HG03469 (cell line): ENCODE results near the gene ACAP2.
"Not testable (repeated sequence)": the region's sequence is repeated elsewhere in the genome, so short reads cannot be mapped to it uniquely, and the experiment has no call there.

Source experiments
- ATAC-seq: cut with Tn5 transposase; IDR thresholded peaks from one replicate; pipeline ENCODE4 v1.9.1; 2021; ENCODE audit warnings: mild to moderate bottlenecking, moderate library complexity, moderate number of reproducible peaks; ENCODE audit not compliant: unreplicated experiment

ACAP2 gene

DNA sequence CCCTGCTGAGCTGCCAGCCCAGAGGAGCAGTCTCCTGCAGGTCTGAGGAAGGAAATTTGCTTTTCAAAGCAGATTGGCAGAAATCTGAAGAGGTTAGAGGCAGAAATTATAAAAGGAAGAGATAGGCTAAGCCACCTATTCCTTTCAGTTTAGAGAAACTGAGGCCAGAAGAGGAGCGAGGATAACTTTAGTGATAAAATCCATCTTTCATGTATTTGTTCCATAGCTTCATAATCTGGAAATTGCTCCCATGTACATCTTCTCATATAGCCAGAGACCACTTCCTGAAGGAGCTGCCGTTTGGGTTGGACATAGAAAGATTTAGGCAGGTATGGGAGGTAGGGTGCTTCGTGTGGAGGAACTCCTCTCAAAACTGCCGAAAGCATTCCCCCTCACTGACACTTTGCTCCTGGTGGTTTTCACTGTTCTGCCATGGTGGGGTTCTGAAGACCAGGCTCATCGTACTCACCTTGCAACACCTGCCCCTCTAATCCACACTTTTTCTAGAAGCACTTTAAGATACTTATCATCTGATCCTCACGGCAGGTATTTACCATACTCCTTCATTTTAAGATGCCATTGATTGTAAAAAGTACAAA is 670 bp upstream of the ACAP2 start:
- ATAC-seq = no peak

DNA sequence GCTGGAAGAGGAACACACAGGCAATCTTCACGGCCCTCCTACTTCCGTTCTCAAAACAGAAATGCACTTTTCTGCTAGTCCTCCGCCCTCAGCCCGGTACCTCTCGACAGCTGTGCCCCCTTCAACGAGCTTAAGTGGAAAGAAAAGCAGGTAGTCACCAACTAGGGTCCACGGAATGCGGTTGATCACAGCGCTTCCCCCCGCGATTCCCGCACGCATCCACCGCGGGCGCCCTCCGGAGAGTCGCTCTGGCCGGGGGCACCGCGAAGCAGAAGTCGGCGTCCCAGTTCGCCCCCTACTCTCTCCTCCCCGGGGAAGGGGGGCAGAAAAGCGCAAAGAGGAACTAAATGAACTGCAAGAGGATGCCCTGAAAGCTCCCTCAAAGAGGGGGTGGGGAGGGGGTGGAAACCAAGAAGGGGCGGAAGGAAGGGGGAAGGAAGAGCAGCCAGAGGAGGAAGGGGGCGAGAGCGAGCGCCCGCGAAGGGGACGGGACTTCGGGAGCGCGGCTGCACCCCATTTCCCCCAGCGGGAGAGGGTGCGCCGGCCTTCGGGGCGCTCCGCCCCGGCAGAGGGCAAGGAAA is 738 bp downstream of the ACAP2 start:
- no peak for ATAC-seq

DNA sequence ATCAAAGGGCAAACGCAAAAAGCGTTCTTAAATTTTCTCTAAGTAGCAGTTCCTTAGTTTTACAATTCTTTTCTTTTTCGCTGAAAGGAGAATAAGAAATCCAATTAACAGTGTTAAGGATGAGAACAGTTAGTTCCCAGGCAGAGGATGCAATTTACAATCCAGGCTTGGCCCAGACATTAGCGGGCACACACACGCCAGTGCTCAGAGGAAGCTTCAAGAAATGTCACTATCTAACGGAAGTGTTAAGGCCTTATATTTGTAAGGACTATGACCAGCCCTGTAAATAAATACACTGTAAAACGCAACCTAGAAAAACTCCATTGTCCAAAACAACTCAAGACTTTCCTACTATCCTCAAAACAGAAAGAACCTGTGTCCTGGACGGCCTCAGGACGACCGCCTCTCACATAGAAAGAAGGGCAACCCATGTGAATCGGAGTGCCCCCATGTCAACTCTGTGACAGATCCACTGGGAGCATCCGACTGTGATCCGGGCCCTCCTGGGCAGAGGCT is 1.3 kb downstream of the ACAP2 start:
- no peak for ATAC-seq

DNA sequence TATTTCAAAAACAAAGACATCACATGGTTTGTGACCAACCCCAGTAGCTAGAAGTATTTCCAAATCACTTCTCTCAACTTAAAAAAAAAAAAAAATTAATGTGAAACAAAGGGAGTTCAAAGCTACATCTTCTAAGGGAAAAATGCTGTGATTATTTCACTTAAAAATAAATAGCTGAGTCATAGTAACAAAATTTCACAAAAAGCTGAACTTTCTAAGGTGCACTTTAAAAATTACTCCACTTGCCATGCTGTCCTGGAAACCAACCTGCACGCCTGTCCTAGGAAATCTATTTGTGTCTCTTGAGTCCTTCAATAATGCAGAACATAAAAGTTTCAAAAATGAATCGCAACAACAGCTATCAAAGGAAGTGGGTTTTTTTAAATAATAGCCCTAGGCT is 1.8 kb downstream of the ACAP2 start:
- ATAC-seq = no peak

DNA sequence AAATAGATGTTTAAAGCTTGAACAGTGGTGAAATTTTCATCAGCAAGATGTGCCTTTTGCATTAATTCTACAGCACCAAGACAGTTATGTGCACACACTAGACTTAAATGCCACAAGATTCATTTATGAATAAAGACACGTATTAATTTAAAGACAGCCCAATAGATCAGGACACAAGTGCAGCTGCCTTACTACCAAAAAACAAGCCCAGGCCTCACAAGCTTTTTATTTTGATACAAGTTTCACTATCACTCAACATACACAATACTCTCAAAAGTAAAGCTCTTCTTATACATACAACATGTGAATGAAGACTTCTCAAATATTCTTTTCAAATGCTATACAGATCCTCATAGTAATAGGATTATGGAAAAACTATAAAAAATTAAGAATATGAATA is 2.4 kb downstream of the ACAP2 start:
- no peak for ATAC-seq

DNA sequence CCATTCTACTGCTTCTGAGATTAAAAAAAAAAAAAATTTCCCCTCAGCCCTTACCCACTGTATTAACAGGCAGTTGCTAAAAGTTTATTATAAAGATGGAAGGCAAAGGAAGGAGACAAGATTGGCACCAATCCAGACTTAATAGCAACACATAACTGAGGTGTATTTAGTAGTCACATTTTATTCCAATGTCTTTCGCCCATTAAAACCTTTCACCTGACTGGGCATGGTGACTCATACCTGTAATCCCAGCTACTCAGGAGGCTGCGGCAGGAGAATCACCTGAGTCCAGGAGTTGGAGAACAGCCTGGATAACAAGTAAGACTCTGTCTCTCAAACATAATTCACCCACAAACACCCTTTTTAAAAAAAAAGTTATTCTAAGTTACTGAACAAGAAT is 4.4 kb downstream of the ACAP2 start:
- ATAC-seq = no peak

DNA sequence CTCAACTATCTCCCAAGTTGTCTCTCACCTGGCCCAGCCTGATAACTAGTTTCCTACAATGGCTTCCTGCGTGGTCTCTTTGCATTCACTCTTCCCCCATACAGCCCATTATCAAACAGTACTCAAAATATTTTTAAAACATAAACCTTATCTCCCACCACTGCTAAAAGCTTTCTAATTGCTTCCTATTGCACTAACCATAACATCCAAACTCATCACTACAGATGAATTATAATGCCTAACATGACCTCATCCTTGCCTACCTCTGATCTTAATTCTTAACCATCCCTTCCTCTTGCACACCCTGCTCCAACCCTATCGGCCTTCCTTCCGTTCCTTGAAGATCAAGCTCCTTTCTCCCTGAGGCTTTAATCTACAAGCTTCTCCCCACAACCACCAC is 17.0 kb downstream of the ACAP2 start:
- ATAC-seq = no peak

DNA sequence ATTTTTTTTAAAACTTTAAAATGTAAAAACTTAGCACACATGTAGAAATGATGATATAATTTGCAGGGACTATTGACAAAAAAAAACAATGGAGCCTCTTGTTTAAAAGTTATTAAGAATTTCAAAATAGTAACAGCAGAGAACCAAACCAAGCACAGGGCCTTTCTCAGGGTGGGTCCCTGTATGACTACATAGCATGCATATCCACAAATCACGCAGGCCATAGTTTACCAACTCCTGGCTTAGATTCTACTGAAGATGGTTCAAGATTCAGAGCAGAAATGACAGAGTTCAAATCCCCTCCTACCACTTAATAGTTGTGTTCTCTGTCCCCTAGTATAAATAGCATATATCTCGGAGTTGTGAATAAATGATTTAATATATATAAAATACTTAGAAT is 19.0 kb downstream of the ACAP2 start:
- ATAC-seq = no peak

DNA sequence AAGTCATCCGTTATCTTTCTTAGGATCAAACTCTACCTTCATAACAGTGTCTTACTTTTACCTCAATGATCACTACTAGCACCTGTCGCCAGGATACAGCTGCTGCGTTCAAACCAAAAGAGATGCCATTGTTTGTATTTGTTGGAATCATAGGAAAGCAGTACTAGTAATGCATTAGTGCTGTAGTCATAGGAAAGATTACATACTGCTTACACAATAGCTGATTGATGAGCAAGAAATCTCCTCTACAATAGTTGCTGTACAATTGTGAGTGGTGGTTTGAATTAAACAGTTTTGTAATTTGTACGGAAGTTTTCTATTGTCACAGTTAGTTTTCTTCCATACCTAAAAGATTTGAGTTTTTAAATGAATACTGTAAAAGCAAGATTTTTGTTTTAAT is 21.4 kb downstream of the ACAP2 start:
- ATAC-seq = no peak

DNA sequence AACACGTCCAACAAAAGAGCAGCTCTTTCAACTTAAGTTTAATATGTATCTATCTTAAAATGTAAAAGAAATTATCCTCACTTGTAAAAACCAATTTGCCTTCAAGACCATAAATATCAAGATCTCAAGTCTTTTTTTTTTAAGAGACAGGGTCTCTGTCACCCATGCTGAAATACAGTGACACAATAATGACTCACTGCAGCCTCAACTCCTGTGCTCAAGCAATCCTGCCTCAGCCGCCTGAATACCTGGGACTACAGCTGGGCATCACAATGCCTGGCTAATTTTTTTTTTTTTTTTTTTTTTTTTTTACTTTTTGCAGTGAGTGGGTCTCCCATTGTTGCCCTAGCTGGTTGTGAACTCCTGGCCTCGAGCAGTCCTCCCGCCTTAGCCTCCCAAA is 26.0 kb downstream of the ACAP2 start:
- ATAC-seq = no peak

DNA sequence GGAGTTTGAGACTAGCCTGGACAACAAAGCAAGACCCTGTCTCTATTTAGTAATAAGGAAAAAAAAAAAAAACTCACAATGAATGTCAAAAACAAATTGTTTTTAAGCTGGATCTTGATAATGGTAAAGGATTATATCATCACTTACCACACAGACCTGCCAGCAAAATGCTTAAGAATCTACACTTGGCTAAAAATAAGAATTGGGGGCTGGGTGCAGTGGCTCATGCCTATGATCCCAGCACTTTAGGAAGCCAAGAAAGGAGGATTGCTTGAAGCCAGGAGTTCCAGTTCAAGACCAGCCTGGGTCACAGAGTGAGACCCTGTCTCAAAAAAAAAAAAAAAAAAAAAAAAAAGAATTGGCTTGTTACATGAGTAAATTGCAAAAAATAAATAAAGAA is 31.0 kb downstream of the ACAP2 start:
- no peak for ATAC-seq

DNA sequence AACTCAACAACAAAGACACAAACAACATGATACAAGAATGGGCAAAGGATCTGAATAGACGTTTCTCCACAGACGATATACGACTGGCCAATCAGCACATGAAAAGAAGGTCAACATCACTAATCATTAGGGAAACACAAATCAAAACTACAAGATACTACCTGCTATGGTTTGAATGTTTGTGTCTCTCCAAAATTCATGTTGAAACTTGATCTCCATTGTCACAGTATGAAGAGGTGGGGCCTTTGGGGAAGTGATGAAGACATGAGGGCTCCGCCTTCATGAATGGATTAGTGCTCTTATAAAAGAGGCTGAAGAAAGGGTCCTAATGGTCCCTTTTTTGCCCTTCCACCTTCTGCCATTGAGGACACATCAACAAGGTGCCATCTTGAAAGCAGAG is 32.3 kb downstream of the ACAP2 start:
- ATAC-seq = no peak

DNA sequence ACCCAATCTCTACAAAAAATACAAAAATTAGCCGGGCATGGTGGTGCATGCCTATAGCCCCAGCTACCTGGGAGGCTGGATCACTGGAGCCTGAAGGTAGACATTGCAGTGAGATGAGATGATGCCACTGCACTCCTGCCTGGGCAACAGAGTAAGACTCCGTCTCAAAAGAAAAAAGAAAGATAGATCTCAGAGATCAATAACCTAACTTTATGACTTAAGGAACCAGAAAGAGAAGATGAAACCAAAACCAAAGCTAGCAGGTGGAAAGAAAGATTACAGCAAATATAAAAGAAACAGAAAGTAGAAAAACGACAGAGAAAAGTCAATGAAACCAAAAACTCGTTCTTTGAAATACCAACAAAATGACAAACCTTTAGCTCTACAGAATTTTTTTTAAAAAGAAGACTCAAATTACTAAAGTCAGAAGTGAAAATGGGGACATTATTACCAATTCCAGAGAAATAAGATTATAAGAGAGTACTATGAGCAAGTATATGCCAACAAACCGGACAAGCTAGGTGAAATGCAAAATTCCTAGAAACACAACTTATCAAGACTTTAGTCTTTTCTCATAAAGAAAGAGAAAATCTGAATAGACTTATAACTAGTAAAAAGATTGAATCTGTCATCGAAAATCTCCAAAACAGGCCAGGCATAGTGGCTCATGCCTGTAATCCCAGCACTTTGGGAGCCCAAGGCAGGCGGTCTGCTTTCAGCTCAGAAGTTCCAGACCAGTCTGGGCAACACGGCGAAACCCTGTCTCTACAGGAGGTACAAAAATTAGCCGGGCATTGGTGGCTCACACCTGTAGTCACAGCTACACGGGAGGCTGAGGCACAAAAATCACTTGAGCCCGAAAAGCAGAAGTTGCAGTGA is 35.0 kb downstream of the ACAP2 start:
- ATAC-seq = no peak

DNA sequence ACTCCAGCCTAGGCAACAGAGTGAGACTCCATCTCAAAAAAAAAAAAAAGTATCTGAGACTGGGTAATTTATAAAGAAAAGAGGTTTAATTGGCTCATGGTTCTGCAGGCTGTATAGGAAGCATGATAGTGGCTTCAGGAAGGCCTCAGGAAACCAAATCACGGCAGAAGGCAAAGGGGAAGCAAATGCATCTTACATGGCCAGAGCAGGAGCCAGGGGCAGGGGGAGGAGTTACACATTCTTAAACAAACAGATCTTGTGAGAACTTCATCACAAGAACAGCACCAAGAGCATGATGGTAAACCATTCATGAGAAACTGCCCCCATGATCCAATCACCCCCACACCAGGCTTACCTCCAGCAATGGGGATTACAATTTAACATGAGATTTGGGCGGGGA is 37.2 kb downstream of the ACAP2 start:
- no peak for ATAC-seq

DNA sequence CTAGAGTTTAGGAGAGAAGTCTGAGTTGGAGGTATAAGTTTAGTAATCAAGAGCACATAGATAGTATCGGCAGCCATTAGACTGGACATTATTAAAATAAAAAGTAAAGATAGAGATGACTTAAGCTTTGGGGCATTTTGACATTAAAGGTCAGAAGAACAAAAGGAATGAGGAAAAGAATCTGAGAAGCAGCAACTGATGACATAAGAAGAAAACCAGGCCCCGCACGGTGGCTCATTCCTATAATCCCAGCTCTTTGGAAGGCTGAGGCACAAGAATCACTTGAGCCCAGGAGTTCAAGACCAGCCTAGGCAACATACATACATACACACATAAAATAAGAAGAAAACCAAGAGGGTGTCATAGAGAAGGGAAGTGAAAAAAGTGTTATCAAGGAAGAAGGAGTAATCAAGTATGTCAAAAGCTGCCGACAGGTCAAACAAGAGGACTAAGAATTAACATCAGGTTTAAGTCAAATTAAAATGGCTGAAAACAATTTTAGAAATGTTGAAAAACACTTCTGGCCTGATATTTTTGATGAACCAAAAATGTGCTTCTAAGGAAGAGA is 38.9 kb downstream of the ACAP2 start:
- no peak for ATAC-seq

DNA sequence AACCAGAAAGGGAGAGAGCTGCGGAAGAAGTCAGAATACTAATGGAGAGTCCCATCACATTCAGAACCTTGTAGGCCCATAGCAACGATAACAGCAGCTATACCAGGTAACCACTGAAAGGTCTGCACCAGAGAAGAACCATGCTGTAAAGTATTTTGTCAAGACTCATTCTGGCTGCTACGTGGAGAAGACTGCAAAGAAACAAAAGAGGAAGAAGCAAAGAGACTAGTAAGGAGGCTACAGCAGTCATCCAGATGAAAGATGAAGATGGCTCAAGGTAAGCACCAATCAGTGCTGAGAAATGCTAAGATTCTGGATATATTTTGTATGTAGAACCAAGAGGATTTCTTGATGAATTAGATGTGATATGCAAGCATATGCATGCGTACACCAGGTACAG is 39.6 kb downstream of the ACAP2 start:
- no peak for ATAC-seq

DNA sequence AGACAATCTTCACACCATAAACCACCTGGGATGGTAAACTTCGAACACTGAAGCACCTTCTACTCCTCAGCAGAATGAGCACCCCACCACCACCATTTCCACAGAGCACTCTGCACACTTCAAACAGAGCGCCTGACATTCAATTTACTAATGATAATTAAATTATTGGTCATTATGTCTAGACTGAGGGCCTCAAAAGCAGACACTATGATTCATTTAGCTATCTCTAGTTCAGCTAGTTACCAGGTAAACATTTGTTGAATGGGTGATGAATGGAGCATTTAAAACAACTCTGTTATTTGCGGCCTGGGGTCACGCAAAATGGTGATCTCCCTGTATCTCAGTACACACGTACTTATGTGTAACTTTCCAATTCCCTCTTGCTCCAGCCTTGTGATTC is 40.9 kb downstream of the ACAP2 start:
- no peak for ATAC-seq

DNA sequence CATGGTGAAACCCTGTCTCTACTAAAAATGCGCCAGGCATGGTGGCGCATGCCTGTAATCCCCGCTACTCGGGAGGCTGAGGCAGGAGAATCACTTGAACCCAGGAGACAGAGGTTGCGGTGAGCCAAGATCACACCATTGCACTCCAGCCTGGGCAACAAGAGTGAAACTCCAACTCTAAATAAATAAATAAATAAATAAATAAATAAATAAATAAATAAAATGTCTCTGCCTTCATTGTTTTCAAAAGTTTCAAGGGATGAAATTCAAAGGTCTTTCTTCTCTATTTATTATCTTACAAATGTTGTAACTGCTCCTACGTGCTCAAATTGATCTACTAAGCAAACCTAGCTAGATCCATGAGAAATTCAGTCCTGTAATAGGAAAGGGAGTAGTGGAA is 44.4 kb downstream of the ACAP2 start:
- ATAC-seq = not testable (repeated sequence)

DNA sequence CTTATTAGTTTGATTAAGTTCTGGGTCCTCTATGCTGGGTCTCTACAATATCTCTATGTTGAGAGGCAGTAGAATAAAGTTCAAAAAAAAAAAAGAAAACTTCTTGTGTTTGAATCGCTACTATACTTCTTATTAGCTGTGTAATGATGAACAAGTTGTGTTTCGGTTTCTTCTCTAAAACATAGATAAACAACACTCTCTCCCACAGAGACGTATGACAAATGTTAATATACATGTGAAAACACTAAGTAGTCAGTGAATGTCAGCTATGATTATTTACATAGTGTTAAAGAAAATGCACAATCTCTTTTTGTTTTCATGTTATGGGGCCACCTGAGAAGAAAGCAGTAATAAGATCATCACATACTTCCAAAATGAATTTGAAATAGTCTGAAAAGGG is 45.3 kb downstream of the ACAP2 start:
- no peak for ATAC-seq

DNA sequence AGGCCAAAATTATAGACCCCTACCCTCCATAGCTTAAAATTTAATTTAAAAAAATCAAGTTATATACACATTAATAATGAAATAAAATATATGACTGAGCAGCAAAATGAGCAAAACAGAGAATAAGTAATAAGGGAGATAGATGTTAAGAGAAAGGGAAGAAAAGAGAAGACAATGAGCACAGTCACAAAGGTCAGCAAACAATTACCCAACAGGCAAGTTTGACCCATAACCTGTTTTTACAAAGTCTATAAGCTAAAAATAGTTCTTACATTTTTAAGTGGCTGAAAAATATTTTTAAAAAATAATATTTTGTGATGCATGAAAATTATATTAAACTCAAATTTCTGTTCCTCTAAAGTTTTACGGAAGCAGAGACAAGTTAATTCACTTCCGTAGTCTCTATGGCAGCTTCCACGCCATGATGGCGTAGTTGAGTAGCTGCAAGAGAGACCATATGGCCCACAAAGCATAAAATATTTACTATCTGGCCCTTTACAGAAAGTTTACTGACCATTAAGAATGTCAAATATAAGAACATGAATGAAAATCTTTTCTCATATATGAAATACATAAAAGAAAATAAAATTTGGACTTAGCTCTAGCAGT is 47.5 kb downstream of the ACAP2 start:
- ATAC-seq = no peak

DNA sequence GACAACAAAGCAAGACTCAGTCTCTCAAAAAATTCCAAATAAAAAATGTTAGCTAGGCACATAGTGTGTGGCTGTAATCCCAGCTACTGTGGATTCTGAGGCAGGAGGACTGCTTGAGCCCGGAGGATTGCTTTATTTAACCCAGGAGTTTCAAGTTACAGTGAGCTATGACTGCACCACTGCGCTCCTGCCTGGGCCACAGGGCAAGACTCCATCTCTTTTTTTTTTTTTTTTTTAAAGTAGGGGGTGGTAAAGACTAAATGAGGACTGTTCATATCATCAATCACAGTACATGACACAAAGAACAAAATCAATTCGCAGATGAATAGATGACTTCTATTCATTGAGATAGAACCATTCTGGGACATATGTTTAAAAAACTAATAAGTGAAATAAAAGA is 48.1 kb downstream of the ACAP2 start:
- no peak for ATAC-seq
